ENCODE results near the gene WDR93. TPM values are rescaled to one million over a fixed set of nuclear protein-coding genes. Genes with fewer than 3 reads are reported as not detected.

WDR93 gene
- total RNA-seq, result not detected in 2 replicates

DNA sequence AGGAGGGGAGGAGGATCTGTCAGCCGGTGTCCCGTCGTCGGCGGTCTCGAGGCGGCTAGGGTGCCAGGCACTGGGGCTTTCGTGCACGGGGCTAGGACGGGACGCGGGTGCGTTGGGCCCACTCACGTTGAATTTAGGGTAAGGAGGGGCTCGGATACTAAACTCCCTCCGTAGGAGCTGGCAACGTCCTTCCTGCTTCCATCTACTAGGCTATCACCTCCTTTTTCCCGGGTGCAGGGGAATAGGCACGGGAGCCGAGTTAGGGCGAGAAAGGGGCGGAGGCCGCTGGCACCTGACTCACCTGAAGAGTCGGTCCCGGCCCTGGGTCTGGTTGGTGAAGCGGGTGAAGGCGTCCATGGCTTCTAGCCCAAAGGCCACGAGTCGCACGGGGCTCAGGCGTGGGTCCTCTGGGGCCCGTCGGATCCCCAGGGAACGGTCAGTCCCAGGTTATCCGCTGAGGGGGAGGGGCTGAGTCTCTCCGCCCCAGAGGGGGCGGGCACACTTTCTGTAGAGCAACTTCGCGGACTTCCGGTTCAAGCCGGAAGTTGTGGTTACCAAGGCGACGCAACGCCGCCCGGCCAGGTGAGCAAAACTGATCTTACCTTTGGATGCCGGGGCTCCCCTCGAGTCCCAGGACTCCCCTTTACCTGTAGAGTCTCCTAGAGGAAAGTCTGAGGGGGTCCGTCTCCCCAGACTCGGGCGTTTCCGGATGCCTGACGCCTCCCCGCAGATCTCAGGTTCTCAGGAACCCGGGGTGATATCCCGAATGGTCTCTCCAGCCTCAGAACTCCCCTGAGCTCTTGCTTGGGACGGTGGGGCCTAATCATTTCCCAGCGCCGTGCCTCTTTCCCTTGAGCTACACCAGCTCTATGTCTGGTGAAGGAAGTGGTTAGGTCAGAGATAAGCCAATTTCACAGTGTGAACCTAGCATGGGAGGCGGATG, at the start of gene WDR93, which contains the start of gene PEX11A:
TSS of gene WDR93 (plus strand) at position 536 of the 943 bp plus-strand sequence. CDS start 10,936 bp downstream, outside the sequence.
TSS of gene PEX11A (minus strand) at position 479 of the 943 bp plus-strand sequence. CDS start at position 357, 122 bp downstream.
- intact Hi-C loops (cut with micrococcal nuclease), result loop anchor here (2.0 kb wide), 1 partner anchor 116 kb away; the partner anchor contains the start of gene TICRR

GRCh38 chr15:89641053-89641452, 49.6 kb upstream of the WDR93 start:
- intact Hi-C loops (cut with micrococcal nuclease), result no loop called here

- intact Hi-C loops (cut with micrococcal nuclease), result no loop called here
These were observed 48.5 kb upstream of the WDR93 start for GRCh38 chr15:89642106-89642505.

DNA sequence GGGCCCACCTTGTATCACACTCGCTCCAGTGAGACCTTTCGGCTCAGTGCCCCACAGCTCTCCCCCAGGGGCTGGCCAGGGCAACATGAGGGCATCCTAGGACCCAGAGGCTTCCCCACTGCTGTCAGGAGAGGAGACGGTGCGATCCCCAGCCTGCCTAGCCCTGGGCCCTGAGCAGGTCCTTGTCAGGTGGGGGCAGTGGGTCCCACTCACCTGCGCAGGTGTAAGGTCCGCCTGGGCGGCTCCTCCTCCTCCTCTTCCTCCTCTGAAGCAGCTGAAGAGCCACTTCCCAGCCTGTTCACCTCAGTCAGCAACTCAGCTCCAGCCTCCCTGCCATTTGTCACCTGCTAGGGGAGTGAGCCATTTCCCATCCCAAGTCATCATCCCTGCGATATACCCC, 44.9 kb upstream of the WDR93 start:
- intact Hi-C loops (cut with micrococcal nuclease), result no loop called here

DNA sequence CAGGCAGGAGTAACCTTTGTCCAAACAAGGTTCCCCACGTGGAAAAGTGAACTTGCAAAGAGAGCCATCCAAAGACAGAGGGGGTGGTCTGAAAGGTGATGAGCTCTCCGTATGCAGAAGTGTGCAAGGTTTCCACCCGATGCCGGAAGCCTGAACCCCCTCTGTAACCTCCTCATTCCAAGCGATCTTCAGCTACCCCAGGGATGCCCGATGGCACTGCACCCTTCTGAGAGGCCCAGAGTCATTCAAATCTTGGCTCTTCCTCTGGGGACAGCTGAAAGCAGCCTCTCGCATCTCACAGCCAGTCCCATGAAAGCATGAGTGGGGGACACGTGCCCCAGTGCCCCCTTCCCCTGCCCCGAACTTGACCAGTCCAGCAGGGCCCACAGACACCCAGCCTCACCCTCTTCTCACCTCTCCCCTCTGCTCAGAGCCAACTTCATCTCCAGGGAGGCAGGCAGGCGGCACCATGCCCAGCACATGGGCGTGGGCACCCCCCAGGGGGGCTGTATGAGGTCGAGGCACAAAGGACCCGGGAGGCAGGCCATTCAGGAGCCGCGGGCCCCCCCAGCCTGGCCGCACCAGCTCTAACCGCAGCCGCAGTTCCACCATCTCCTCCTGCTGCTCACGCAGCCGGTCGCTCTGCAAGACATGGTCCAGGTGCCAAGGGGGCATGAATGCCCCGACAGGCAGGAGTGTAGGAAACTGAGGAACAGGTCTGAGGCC, 44.0 kb upstream of the WDR93 start:
- intact Hi-C loops (cut with micrococcal nuclease), result no loop called here

DNA sequence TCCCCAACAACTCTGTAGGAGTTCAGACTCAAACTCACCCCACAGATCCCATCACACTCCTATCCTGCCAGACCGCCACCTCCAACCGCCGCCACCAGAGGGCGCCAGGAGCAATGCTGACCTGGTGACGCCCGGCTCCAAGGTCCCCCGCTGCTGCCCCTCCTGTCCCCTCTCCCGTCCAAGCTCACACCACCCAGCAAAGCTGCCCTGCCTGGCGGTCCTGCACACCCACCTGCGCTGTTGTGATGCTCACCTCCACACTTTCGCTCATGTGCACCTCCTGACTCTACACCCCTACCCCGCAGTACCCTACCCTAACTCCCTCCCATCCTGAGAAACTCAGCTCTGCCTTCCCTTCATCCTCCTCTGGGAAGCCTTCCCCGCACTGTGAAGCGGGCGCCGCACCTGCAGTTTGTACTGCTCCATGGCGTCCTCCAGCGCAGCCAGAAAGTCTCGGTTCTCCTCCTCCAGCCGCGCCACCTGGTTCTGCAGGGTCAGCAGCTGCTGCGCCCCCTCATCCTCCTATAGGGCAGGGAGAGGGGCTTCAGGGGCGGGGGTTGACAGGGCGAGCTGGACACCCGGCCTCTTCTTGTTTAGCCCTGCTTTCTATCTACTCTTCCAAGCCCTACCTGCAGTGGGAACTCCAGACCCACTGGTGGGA, 43.3 kb upstream of the WDR93 start:
- intact Hi-C loops (cut with micrococcal nuclease), result no loop called here

DNA sequence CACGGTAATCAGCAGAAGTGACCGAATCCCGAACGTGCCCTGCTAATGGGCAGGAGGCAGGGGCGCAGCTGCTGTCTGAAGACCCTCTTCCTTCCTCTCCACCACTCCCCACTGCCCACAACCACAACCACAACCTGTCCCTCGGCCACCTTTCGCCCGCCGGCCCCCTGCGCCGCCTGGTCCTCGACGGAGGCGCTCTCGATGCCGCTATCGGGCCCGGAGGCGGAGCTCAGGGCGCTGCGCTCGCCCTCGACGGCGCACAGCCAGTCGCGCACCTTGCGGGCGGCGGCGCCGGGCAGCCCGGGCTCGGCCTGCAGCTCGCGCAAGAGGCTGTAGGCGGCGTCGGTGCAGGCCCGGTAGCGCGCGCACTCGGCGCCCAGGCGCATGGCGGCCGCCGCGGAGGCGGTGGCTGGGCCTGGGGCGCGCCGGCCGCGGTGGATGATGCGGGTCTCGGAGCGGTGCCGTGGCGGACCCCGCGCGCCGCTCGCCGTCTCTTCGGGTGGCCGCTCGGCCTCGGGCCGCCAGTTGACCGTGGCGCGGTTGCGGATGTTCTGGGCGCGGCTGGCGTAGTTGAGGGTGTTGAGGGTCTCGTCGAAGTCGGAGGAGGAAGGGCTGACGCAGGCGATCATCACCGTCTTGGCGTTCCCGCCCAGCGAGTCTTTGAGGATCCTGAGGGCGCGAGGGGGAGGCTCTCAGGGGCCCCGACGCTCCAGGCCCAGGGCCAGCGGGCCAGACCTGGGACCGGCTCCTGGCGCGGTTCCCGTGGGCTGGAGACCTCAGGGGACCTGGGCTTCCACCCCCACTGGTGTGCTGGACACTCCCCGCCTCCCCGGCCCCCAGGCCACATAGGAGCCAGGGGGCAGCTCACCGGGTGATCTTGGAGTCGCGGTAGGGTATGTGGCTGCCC, 42.3 kb upstream of the WDR93 start:
- intact Hi-C loops (cut with micrococcal nuclease), result no loop called here

GRCh38 chr15:89649013-89649625, 41.5 kb upstream of the WDR93 start:
- intact Hi-C loops (cut with micrococcal nuclease), result no loop called here

- intact Hi-C loops (cut with micrococcal nuclease), result no loop called here
These were observed 40.9 kb upstream of the WDR93 start for GRCh38 chr15:89649716-89650115.

DNA sequence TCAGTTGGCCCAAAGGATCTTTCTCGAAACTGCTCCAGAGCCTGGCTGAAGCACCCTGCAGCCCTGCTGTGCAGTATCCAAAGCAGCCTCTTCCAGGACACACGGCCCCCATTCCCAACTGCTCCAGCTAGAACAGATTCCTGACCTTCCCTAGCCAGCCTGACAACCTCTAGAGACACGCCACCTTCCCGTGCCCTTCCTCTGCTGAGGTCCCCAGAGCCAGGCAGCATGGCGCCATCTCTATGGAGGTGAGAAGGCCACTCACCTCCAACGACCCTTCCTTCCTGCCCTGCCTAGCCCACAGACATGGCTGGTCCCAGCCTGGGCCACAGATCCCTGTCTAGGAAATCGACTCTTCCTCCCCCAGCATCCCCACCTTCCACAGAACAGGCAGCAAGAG, 38.5 kb upstream of the WDR93 start:
- intact Hi-C loops (cut with micrococcal nuclease), result no loop called here

GRCh38 chr15:89652666-89653065, 37.9 kb upstream of the WDR93 start:
- intact Hi-C loops (cut with micrococcal nuclease), result no loop called here

DNA sequence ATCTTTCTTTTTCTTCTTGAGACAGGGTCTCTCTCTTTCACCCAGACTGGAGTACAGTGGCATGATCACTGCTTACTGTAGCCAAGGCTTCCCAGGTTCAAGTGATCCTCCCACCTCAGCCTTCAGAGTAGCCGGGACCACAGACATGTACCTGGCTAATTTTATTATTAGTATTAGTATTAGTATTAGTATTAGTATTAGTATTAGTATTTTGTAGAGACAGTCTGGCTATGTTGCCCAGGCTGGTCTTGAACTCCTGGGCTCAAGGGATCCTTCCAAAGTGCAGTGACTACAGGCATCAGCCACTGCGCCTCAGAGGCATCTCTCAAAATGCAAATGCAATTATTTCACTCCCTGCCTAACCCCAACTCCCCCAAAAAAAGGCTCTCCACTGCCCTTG, 37.0 kb upstream of the WDR93 start:
- intact Hi-C loops (cut with micrococcal nuclease), result no loop called here

DNA sequence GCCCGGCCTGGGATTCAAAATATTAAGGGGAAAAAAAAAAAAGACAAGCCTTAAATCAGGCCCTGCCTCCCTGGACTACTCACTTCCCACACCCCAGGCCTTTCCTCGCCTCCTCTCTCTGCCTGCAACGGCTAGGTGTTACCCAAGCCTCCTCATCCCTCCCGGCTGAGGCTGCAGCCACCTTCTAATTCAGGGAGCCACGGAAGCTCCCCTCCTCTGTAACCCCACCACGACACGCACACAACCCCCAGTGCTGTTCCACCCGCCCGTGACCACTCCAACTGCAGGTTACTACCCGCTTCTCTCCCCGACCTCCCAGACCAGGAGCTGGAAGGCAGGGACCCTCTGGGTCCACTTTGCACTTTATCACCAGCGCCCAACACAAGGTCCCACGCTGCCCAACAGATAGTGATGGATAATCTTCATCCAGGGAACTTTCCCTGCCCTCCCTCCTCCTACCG, 36.3 kb upstream of the WDR93 start:
- intact Hi-C loops (cut with micrococcal nuclease), result no loop called here

DNA sequence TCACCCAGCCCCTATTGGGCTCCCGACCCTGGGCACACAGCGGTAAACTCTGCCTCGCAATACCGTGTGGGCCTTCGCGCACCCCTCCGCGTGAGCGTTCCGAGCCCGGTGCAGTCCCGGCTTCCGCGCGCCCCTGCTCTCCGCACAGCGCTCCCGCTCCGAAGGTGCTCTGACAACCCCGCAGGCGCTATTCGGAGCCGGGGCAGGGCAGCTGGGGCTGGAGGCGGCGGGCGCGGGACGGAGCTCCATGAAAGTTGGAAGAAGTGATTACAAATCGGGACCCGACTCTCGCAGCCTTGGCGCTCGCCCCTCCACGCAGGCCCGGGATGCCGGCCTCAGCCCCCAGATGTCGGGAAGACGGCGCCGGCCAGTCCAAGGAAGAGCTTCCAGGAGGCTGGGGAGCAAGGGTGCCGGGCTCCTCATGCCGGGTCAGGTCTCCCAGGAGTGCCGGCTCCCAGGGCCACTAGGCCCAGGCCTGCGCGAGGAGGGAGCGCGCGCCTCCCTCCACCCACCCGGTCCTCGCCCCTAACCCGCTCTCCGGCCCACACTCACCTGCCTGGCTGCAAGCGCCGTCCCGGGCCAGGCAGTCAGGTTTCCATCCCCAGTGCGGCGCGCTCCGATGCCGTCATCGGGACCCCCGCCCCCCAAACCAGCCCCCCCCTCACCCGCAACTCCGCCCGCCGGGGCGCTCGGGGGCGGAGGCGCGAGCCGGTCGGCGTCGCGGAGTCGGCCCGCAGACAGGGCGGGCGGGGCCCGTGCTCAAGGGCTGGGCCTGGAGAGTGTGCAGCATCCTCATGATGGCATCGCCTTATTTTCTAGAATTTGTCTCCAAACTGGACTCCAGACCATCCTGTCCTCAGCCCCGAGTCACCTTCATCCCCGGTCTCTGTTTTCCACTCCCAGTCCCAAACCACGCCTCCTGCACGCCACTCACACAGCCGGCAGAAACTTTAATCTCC, 35.5 kb upstream of the WDR93 start, which contains the start of gene KIF7:
TSS of gene KIF7 (minus strand) at position 621 of the 959 bp plus-strand sequence. CDS start 2,537 bp downstream, outside the sequence.
- intact Hi-C loops (cut with micrococcal nuclease), result no loop called here

GRCh38 chr15:89656116-89656815, 34.3 kb upstream of the WDR93 start:
- intact Hi-C loops (cut with micrococcal nuclease), result no loop called here

- intact Hi-C loops (cut with micrococcal nuclease), result no loop called here
These were observed 32.9 kb upstream of the WDR93 start for GRCh38 chr15:89657686-89658200.

GRCh38 chr15:89659295-89659694, 31.3 kb upstream of the WDR93 start:
- intact Hi-C loops (cut with micrococcal nuclease), result no loop called here

DNA sequence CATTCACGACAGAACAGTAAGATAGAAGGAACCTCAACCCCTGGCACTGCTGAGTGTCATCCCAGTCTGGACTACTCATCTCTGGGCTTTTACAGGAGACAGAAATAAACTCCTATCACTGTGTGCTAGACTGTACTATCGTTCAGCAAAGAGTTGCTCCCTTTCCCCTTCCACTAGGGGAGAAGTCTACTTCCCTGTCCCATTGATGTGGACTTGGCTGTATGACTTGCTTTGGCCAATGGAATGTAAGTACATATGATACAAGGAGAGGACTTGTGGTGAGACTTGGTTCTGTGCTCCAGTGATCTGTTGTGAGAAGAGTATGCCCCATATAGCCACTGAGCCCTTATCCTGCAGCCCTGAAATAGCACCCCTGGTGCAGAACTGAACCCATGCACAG, 30.1 kb upstream of the WDR93 start:
- intact Hi-C loops (cut with micrococcal nuclease), result no loop called here

All from T-helper 1 cell treated with Interleukin-12 subunit alpha and Interleukin-12 subunit beta and Interleukin-4 antibody, amounts not matched to agents 30 ng/mL and 1 ng/mL, for 36 hours (primary cell).